DLD1 (cell line): ENCODE data around the gene LRCH2.

ENCODE experiments used
- in situ Hi-C: cut with HindIII; loops from 2 replicates; pipeline ENCODE4 v1.10.0; 2017; ENCODE audit warnings: low sequenced_read_pairs

Gene LRCH2

GRCh38 chrX:115067812-115068211 is 166.1 kb downstream of the LRCH2 start:
- in situ Hi-C loops = no loop called here

GRCh38 chrX:115065304-115065703 is 168.6 kb downstream of the LRCH2 start:
- in situ Hi-C loops = no loop called here
